Glutamatergic neuron (in vitro differentiated cells): Measurements from ENCODE around the gene AGAP1. TPM values are rescaled to one million over a fixed set of nuclear protein-coding genes. Genes with fewer than 3 reads are reported as not detected.

Source experiments
- DNase-seq: peaks from one replicate; pipeline ENCODE4 v3.0.0; 2022
- H3K27ac Mint-ChIP-seq: one replicate; pipeline ENCODE4 v1.8.0; 2020; ENCODE audit warnings: mild to moderate bottlenecking, mixed read lengths, inconsistent platforms; ENCODE audit not compliant: unreplicated experiment
- H3K27me3 Mint-ChIP-seq: one replicate; pipeline ENCODE4 v1.8.0; 2020; ENCODE audit warnings: mild to moderate bottlenecking, moderate library complexity, mixed read lengths, inconsistent platforms; ENCODE audit not compliant: unreplicated experiment
- H3K36me3 Mint-ChIP-seq: one replicate; pipeline ENCODE4 v1.8.0; 2020; ENCODE audit warnings: mild to moderate bottlenecking, mixed read lengths, inconsistent platforms; ENCODE audit not compliant: unreplicated experiment
- H3K4me1 Mint-ChIP-seq: one replicate; pipeline ENCODE4 v1.8.0; 2020; ENCODE audit warnings: mild to moderate bottlenecking, low read depth, mixed read lengths, inconsistent platforms; ENCODE audit not compliant: unreplicated experiment
- H3K4me3 Mint-ChIP-seq: one replicate; pipeline ENCODE4 v1.8.0; 2020; ENCODE audit warnings: mild to moderate bottlenecking, mixed read lengths, inconsistent platforms; ENCODE audit not compliant: unreplicated experiment
- H3K9me3 Mint-ChIP-seq: one replicate; pipeline ENCODE4 v1.8.0; 2020; ENCODE audit warnings: mild to moderate bottlenecking, moderate library complexity, mixed read lengths, inconsistent platforms; ENCODE audit not compliant: unreplicated experiment
- CTCF ChIP-seq: fragments of 200-600 bp; sonication (generic); IDR thresholded peaks from one replicate; pipeline ENCODE4 v1.5.0; 2021; ENCODE audit not compliant: partially characterized antibody, unreplicated experiment
- total RNA-seq: library from RNA; stranded (reverse); fragmentation: NEBNext Ultra II Directional; extraction: Animal tissue kit (Norgen Biotek cat#: 25700); gene quantifications from one replicate; pipeline ENCODE4 v1.2.1, GENCODE V29; 2021; ENCODE audit not compliant: unreplicated experiment

AGAP1 gene
- total RNA-seq, 1 donor from 2014 or later = 153 TPM

DNA sequence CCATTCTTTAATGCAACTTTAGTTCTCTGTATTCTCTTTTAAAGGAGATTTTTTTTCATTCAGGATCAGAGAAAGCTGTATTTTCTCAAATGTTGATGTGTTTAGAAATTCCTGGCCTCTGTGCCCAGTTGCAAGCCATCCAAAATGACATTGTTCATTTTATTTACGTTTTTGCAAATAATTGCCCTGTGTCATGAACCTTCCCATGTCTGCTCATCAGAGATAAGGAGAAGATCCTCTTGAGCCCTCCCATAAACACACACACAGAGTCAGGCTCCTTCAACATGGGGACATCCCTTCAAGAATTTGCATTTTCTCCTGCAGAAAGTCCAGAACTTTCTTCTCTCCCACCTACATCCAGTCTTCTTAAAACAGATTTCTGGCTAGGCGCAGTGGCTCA lies 415.5 kb downstream of the AGAP1 start:
- H3K27ac Mint-ChIP-seq = no peak overlapping the region
- peaks cover 5% of the 10 kb centered on the region for H3K4me1 Mint-ChIP-seq
- H3K36me3 Mint-ChIP-seq = peaks cover 4% of the 10 kb centered on the region
- TF ChIP-seq CTCF = no peak
- no peak overlapping the region for H3K4me3 Mint-ChIP-seq
- H3K9me3 Mint-ChIP-seq = peaks cover 1% of the 10 kb centered on the region
- peaks cover 6% of the 10 kb centered on the region for H3K27me3 Mint-ChIP-seq
- no peak for DNase-seq

- Mint-ChIP-seq H3K4me1 (peaks cover 1% of the 10 kb centered on the region), H3K27ac (no peak overlapping the region), H3K36me3 (peaks cover 11% of the 10 kb centered on the region)
Observed at GRCh38 chr2:235910067-235910466, 416.2 kb downstream of the AGAP1 start.

GRCh38 chr2:235911125-235911524 lies 417.3 kb downstream of the AGAP1 start:
- no peak for TF ChIP-seq CTCF
- H3K4me3 Mint-ChIP-seq = no peak overlapping the region
- no peak overlapping the region for H3K27ac Mint-ChIP-seq

More at GRCh38 chr2:235910067-235910466, 416.2 kb downstream of the AGAP1 start:
- no peak for DNase-seq
- no peak overlapping the region for H3K4me3 Mint-ChIP-seq
- H3K9me3 Mint-ChIP-seq = peaks cover 5% of the 10 kb centered on the region
- peaks cover 6% of the 10 kb centered on the region for H3K27me3 Mint-ChIP-seq
- no peak for TF ChIP-seq CTCF

GRCh38 chr2:235911633-235912233 lies 417.9 kb downstream of the AGAP1 start:
- peaks cover 6% of the 10 kb centered on the region for H3K9me3 Mint-ChIP-seq
- no peak overlapping the region for H3K27ac Mint-ChIP-seq
- H3K36me3 Mint-ChIP-seq = peaks cover 27% of the 10 kb centered on the region
- H3K4me3 Mint-ChIP-seq = no peak overlapping the region
- no peak for DNase-seq
- no peaks in the 10 kb centered on the region for H3K4me1 Mint-ChIP-seq
- no peak for TF ChIP-seq CTCF
- H3K27me3 Mint-ChIP-seq = peaks cover 4% of the 10 kb centered on the region

More at GRCh38 chr2:235911125-235911524, 417.3 kb downstream of the AGAP1 start:
- peaks cover 4% of the 10 kb centered on the region for H3K27me3 Mint-ChIP-seq
- peaks cover 22% of the 10 kb centered on the region for H3K36me3 Mint-ChIP-seq
- H3K4me1 Mint-ChIP-seq = no peaks in the 10 kb centered on the region
- peaks cover 6% of the 10 kb centered on the region for H3K9me3 Mint-ChIP-seq
- no peak for DNase-seq

DNA sequence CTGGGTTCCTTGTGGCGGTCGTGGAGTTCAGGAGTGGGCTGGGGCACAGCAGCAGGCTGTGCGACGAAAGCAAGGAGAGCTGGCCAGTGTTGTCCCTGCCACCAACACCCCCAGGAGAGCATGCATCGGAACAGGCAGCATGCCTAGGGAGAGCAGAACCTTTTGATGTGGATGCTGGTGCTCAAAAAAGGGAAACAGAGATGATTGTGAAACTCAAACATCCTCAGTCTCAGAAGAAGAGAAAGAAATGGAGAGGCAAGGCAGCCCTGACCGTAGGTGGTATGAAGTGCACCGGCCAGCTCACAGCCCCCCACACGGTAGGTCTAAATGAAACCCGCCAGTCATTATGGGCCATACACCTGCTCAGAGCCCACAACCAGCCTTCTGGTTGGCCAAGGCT lies 420.9 kb downstream of the AGAP1 start:
- Mint-ChIP-seq H3K36me3 (peaks cover 27% of the 10 kb centered on the region), H3K4me3 (no peak overlapping the region), H3K4me1 (peaks cover 8% of the 10 kb centered on the region), H3K9me3 (peaks cover 9% of the 10 kb centered on the region), H3K27ac (peak overlapping the region; percentile 38), H3K27me3 (peaks cover 3% of the 10 kb centered on the region)
- no peak for DNase-seq
- TF ChIP-seq CTCF = no peak
